PFSK-1 (cell line): ENCODE results near the gene LCN12.

ENCODE experiments used
- FOXP2 ChIP-seq: optimal IDR thresholded peaks from 2 replicates; pipeline ENCODE3; 2011; ENCODE audit warnings: borderline replicate concordance, control low read depth, inconsistent platforms; ENCODE audit not compliant: insufficient read depth; ENCODE audit errors: extremely low read length, extremely low read depth
- POLR2AphosphoS5 ChIP-seq: IDR thresholded peaks from 2 replicates; pipeline ENCODE4 v1.6.1; 2012; ENCODE audit warnings: low read depth, mild to moderate bottlenecking, control low read depth, low read length, moderate library complexity
- REST ChIP-seq, 2 experiments: IDR thresholded peaks; 2 replicates each; pipeline versions ENCODE4 v1.6.1 to v1.8.0; 2011 to 2012; ENCODE audit warnings: low read depth in 2 of 2, low read length in 2 of 2, control low read depth in 1 of 2, inconsistent platforms in 1 of 2, mild to moderate bottlenecking in 1 of 2, moderate library complexity in 1 of 2; ENCODE audit not compliant: insufficient read depth in 1 of 2
- SIN3A ChIP-seq: IDR thresholded peaks from 2 replicates; pipeline ENCODE4 v1.6.1; 2012; ENCODE audit warnings: mild to moderate bottlenecking, low read length, moderate library complexity, borderline replicate concordance; ENCODE audit not compliant: insufficient read depth
- TAF1 ChIP-seq: IDR thresholded peaks from 2 replicates; pipeline ENCODE4 v1.6.1; 2012; ENCODE audit warnings: low read length, control low read depth, borderline replicate concordance; ENCODE audit not compliant: insufficient read depth

The LCN12 gene

DNA sequence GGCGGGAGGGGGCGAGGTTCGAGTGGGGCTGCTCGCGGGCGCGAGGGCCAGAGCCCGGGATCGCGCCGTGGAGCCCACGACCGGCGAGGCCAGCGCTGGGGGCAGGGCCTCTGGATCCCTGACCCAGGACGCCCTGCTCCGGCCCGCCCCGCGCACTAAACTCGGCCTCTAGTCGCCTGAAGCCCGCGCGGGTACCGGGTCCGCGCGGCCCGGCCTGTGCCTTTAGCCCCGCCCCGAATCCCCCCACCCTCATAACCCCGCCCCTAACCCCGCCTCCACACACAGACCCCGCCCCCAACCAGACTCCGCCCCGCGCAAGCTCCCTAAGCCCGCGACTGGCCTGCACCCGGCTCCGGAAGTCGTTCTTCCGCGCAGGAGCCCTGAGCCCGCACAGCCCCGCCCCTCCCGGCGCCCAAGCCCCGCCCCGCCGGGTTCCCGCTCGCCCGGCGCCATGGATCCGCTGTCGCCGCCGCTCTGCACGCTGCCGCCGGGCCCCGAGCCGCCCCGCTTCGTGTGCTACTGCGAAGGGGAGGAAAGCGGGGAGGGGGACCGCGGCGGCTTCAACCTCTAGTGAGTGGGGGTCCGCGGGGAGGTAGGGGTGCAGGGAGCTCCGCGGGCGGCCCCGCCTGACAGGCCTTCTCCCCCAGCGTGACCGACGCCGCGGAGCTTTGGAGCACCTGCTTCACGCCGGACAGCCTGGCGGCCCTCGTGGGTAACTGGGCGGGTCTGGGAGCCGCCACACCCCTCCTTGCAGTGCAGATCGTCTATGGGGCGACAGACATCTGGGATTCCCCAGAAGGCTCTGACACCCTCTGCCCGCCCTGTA lies 40.1 kb downstream of the LCN12 start, which contains the start of gene PAXX:
PAXX (plus strand) TSS at position 430 of the 826 bp plus-strand sequence; CDS start at position 452, 22 bp downstream.
- TF ChIP-seq FOXP2 (no peak), REST (IDR thresholded peaks at IDR 0.05; ENCODE audit: insufficient read depth in 1 of 2, low read depth in 2 of 2, low read length in 2 of 2) (no peak), TAF1 (no peak), POLR2AphosphoS5 (peak; percentile 61; the same call in 1 of the 2 replicates), SIN3A (no peak)

- no peak for TF ChIP-seq SIN3A
- TF ChIP-seq POLR2AphosphoS5, result no peak
- TF ChIP-seq FOXP2, result no peak
- TF ChIP-seq REST (IDR thresholded peaks at IDR 0.05; ENCODE audit: insufficient read depth in 1 of 2, low read depth in 2 of 2, low read length in 2 of 2), result no peak
Observed at GRCh38 chr9:136992819-136993369, 40.8 kb downstream of the LCN12 start.

DNA sequence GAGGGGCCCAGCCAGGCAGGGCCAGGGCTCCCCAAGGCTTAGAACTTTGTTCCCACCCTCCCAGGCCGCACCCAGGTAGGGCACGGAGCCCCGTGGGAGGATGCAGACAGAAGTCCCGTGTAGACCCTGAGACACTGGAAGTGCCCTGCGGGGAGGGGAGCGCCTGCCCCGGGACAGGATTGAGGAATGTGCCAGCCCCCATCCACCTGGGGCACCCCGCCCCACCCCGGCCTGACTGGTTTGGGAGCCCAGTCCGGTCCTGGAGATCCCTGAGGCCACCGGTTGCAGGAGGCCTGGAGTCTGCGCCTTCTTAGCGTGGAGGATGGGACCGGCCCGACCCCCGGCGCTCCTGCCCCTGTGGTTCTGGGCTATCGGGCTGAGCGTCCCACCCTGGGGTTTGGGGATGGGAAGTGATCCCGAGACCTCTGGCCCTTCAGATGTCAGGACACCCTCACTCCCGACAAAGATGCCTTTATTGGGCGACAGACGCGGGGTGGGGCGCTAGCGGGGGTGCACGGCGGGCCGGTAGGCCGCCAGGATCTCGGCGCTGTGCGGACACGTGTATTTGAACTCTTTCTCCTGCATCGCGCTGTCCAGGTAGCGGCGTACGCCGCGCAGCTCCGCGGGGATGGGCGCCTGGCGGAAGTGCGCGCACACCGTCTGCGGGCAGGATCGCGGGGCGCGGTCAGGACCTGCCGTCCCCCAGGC lies 42.3 kb downstream of the LCN12 start:
- no peak for TF ChIP-seq REST (IDR thresholded peaks at IDR 0.05; ENCODE audit: insufficient read depth in 1 of 2, low read depth in 2 of 2, low read length in 2 of 2)
- no peak for TF ChIP-seq FOXP2
- no peak for TF ChIP-seq SIN3A
- no peak for TF ChIP-seq POLR2AphosphoS5
- TF ChIP-seq TAF1, result no peak

DNA sequence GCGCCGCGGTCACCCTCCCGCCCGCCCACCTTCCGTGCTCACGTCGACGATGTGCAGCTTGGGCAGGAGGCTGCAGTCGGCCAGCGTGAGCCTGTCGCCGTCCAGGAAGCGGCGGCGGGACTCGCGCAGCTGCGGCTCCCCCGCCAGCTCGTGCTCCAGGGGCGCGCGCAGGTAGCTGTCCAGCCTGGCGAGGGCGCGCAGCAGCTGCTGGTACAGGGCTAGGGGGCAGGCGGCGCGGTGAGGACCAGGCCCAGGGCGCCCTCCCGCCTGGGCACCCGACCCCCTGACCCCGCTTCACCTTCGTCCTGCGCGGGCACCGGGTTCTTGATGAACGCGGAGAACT lies 42.8 kb downstream of the LCN12 start:
- TF ChIP-seq REST (IDR thresholded peaks at IDR 0.05; ENCODE audit: insufficient read depth in 1 of 2, low read depth in 2 of 2, low read length in 2 of 2) (no peak), SIN3A (no peak), FOXP2 (no peak), TAF1 (no peak), POLR2AphosphoS5 (no peak)
